Activated naive CD4-positive, alpha-beta T cell (primary cell): ENCODE data around the gene SIGLEC12.
"Not testable (repeated sequence)": the region's sequence is repeated elsewhere in the genome, so short reads cannot be mapped to it uniquely, and the experiment has no call there.

Source experiments
- DNase-seq, 4 experiments: peaks; one replicate each; lab custom pipeline; 2025; lab: John Stamatoyannopoulos, UW

The SIGLEC12 gene

GRCh38 chr19:51458051-51458645 is 43.5 kb downstream of the SIGLEC12 start, which contains the start of gene SIGLEC8:
SIGLEC8 (minus strand) TSS chr19:51458454; CDS start chr19:51458387, 67 bp downstream.
- no peak for DNase-seq

- DNase-seq = no peak
These were observed 44.1 kb downstream of the SIGLEC12 start for GRCh38 chr19:51457351-51458013.

GRCh38 chr19:51456541-51457290 is 44.9 kb downstream of the SIGLEC12 start:
- DNase-seq = no peak

DNA sequence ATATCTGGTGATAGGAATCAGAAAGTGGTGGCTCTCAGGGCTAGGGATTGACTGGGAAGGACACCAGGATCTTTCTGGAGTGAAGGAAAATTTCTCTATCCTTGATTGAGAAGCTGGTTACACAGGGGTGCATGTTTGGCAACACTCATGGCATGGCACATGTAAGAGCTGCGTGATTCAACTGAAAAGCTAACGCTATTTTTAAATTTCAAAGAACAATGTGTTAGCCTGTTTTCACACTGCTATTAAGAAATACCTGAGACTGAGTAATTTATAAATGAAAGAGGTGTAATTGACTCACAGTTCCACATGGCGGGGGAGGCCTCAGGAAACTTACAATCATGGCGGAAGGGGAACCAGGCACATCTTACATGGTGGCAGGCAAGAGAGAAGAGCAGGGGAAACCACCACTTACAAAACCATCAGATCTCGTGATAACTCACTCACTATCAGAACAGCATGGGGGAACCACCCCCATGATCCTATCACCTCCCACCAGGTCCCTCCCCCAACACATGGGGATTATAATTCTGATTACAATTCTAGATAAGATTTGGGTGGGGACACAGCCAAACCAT is 50.8 kb downstream of the SIGLEC12 start:
- no peak for DNase-seq

DNA sequence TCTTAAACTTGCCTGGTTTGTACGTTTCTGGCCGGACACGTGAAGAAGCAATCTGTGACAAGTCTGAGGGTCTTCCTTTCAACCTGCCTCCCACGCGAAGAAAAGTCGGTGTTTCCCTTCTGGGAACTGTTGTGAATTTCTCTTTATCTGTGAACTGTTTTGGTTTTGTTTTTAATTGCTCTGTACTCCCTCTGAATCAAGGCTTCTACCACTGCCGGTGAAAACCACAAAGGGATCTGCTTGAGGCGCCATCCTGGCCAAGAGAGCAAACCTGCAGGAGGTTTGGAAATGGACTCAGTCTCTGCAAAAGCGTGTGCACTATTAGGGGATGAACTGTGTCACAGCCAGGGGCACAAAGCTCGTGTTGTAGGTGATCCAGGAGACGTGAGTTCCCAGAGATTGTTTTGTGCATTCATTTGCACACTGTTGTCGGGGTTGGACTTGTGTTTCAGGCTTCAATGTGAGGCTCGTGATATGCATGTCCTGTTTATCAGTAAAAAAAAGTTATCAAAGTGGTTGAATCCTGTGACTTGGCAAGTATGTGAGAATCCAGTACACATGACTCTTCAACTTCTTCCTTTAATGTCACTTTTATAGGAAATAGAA is 53.1 kb downstream of the SIGLEC12 start:
- no peak for DNase-seq

DNA sequence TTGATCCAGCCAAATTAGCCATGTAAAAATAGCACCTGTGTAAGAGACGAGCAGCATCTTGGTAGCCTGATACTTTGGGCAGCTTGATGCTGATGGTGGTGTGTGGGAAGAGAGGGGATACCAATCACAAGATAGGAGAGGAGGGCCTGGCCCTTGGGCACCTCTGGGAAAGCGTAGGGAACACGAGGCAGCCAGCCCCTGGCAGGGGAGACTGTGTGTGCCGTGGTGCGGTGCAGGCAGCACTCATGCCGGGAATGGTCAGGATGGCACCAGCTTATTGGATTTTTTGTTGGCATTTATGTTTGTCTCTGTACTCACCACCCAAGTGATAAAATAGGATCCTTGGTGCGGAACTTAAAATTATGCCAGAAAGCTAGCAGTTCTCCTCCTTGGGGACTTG is 53.6 kb downstream of the SIGLEC12 start:
- DNase-seq = no peak

GRCh38 chr19:51447510-51447909 is 54.1 kb downstream of the SIGLEC12 start:
- DNase-seq = not testable (repeated sequence)

- peak; percentile 26 to 57 (median 40) for DNase-seq
These were observed 59.9 kb downstream of the SIGLEC12 start for GRCh38 chr19:51441410-51442390.
